ENCODE measurements around the gene GLUL.
"Not testable (repeated sequence)": the region's sequence is repeated elsewhere in the genome, so short reads cannot be mapped to it uniquely, and the experiment has no call there.

Gene GLUL

GRCh38 chr1:182394055-182394775 is 2.6 kb upstream of the GLUL start:
- DNase-seq (ENCODE audit: low spot score) (no peak), FAIRE-seq (no peak)

- FAIRE-seq: no peak
- no peak for DNase-seq (ENCODE audit: low spot score)
These were observed 749 bp upstream of the GLUL start for GRCh38 chr1:182392050-182393028.

DNA sequence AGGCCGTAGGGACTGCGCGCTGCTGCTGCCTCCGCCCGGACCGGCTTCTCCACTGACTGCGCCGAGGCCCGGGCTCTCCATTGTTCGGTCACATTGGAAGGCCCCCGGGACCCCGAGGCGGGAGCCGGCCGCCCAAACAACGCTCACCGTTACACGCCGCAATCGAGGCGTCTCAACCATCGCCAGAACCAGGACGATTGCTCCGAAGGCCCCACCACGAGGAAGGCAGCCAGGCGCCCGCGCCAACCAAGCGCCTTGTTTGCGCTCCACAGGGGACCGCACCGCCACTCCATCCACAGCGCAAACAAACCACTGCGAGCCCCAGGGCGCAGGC is 595 bp downstream of the GLUL start:
- FAIRE-seq (no peak), DNase-seq (ENCODE audit: low spot score) (no peak)

- DNase-seq (ENCODE audit: low spot score) (no peak), FAIRE-seq (no peak)
These were observed 2.0 kb downstream of the GLUL start for GRCh38 chr1:182389619-182390047.

DNA sequence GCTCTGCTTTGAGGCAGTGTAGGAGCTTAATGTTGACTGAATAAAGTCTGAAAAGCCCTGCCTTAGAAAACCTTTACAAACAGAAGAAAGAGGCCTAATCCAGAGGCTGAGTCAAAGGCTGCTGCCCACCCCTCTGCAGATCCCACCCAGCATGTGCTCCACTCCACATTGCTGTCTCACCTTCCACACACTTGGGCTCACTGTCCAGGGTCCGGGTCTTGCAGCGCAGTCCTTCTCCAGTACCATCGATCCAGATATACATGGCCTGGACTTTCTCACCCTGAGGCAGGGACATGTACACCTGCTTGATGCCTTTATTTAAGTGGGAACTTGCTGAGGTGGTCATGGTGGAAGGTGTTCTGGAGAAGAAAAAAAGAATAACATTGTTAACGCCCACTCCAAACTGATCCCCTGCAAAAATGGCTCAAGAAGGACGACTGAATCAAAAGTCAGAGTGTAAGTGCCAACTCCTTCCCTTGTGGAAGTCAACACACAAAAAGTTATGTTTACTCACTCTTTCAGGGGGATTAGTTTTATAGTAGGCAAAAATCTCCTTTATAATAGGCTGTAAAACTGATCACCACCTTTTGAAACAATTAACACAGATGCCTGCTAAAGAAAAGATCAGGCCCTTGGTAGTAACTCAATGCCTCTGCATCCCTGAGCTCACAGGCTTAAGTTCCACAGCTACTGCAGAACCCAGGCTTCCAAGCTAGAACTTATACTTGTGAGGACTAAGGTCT is 3.0 kb downstream of the GLUL start:
- FAIRE-seq: no peak
- DNase-seq (ENCODE audit: low spot score): no peak

GRCh38 chr1:182387566-182387965 is 4.0 kb downstream of the GLUL start:
- DNase-seq (ENCODE audit: low spot score): no peak
- no peak for FAIRE-seq

- no peak for FAIRE-seq
- DNase-seq (ENCODE audit: low spot score): no peak
These were observed 4.6 kb downstream of the GLUL start for GRCh38 chr1:182386980-182387379.

DNA sequence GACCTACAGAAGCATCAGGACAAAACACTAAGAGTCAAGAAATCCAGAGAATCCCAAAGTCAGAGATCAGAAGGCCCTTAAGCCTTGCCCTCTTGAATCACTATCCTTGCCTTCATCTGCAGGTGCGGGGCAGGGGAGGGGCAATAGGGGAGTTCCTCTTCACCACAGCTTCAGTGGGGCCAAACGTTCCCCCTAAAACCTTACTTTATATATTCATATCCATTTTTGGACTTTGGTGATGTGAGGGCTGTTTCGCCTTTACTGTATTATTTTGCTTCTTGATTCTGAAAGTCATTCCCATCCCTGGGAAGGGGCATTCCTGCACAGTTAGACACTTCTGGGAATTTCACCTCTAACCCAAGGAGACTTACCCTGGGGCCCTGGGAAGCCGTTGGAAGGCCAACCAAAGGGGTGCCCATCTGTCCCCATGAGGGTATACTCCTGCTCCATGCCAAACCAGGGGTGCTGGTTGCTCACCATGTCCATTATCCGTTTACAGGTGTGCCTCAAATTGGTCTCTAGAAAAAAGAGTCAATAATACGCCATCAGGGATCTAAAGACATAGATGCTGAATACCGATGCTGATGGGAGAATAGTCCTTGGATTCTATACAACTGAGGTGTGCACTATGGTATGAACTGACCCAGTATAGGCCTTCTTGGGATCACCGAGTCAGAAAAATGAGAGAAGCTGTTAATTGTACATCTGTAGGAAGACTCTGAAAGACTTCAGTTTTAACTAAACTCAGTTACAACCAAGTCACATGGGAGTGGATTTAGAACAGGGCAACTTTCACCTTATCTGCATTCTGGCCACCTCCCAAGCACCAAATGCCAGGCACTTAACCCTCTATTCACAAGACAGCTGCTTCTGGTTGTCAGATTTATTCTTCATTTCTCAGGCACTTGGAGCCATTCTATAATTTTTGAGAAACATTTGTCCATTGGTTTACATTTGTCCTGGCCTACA is 5.4 kb downstream of the GLUL start:
- DNase-seq (ENCODE audit: low spot score) (no peak), FAIRE-seq (no peak)

DNA sequence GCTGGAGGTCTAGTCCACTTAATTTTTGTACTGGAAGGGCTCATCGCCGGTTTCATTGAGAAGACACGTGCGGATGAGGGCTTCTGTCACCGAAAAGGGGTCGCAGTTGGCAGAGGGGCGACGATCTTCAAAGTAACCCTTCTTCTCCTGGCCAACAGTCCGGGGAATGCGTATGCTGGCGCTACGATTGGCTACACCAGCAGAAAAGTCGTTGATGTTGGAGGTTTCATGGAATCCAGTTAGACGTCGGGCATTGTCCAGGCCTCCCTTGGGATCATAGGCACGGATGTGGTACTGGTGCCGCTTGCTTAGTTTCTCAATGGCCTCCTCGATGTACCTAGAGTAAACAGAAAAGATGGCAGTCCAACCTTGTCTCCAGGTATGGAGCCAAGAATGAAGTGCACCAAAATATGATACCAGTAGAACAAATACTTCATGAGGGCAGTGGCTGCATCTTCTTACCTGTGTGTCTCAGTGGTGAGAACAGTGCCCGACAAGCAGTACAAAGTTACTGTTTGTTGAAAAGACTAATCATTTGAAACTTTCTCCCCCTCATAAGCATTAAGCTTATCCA is 7.1 kb downstream of the GLUL start:
- DNase-seq (ENCODE audit: low spot score) (no peak), FAIRE-seq (no peak)

- DNase-seq (ENCODE audit: low spot score): no peak
These were observed 7.7 kb downstream of the GLUL start for GRCh38 chr1:182383934-182384333.

GRCh38 chr1:182383037-182383661 is 8.4 kb downstream of the GLUL start:
- FAIRE-seq: no peak
- no peak for DNase-seq (ENCODE audit: low spot score)

More at GRCh38 chr1:182383934-182384333, 7.7 kb downstream of the GLUL start:
- FAIRE-seq: no peak

GRCh38 chr1:182381962-182382819 is 9.4 kb downstream of the GLUL start:
- no peak for FAIRE-seq
- DNase-seq (ENCODE audit: low spot score): no peak

DNA sequence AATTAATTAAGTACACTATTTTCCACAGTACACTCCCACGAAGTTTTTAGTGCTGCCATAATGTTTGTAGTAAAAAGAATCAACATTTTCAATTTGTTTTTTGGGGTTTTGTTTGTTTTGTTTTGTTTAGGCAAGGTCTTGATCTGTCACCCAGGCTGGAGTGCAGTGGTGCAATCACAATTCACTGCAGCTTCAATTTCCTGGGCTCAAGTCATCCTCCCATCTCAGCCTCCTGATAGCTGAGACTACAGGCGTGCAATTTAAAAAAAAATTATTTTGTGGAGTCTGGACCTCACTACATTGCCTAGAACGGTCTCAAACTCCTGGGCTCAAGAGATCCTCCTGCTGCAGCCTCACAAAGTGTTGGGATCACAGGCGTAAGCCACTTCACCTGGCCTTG is 11.4 kb downstream of the GLUL start:
- no peak for FAIRE-seq
- no peak for DNase-seq (ENCODE audit: low spot score)

GRCh38 chr1:182379781-182380180 is 11.8 kb downstream of the GLUL start:
- not testable (repeated sequence) for DNase-seq (ENCODE audit: low spot score); FAIRE-seq

DNA sequence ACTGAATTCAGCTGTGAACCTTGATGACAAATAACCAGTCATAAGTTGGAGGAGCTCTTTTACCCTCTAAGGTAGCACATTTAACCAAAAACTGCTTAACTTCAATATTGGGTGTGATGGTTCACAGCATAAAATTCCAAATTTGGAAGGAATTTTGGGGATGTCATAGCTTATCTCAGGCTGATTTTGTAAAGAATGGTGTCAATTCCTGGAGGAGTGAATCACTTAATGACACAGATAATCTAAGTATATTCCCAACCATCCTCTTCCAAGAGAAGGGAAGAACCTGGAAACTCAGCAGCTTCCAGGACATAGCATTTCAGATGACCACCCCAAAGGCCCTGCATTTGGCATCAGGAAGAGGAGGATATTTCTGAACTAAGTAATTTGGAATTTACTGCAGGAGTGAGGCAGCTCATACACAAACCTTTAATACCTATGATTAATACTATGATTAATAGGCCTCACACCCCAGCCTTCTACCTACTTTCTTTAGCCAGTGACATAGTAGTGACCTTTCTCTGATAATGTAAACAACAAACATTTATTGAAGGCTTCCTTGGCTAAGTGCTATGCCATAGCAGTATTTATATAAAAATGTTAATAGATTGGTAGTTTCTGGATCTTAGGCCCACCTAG is 14.5 kb downstream of the GLUL start:
- no peak for FAIRE-seq
- no peak for DNase-seq (ENCODE audit: low spot score)

- FAIRE-seq (no peak), DNase-seq (ENCODE audit: low spot score) (no peak)
These were observed 17.3 kb downstream of the GLUL start for GRCh38 chr1:182374101-182374834.

DNA sequence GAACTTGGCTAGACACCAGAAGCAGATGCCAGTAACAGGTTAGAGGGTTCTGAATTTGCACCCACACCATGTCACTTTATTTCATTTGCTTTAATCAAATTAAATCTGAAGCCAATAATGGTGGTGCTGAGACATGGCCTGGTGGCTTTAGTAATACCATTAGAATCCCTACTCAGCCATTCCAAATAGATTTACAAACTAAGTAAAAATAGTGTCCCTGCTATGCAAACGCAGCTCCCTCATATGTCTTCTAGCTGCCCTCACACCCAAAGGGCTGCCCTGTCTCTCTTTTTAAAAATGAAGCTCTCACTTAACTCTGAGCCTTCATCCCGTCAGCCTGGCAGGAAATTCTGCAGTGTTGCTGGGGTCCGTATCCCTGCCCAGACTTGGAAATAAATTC is 21.1 kb downstream of the GLUL start:
- DNase-seq (ENCODE audit: low spot score) (no peak), FAIRE-seq (no peak)

DNA sequence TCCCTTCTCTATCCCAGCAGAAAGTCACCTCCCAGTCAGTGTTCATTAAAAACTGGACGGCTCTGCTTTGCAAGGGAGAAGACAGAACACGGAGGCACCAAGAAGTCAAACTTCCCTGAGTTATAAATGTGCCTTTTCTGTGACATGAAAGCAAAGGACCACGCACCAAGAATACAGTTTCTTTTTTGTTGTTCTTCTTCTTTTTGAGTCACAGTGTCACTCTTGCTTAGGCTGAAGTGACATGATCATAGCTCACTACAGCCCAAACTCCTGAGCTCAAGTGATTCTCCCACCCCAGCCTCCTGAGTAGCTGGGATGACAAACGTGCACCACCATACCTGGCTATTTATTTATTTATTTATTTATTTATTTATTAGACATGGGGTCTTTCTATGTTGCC is 22.7 kb downstream of the GLUL start:
- DNase-seq (ENCODE audit: low spot score) (no peak), FAIRE-seq (no peak)
